ENCODE data around the gene ZNF536. TPM values are rescaled to one million over a fixed set of nuclear protein-coding genes. Genes with fewer than 3 reads are reported as not detected.

ZNF536 gene
- total and polyA plus RNA-seq, 10 of the 15 experiments (the other 5 are each of a cell fraction or from before 2014, with no cell fraction given) = not detected

- RAD21 ChIA-PET (ENCODE audit: unreplicated experiment) = no interaction called here
- no peaks in the 10 kb centered on the region for H3K79me2 ChIP-seq (ENCODE audit: control insufficient read depth, insufficient read depth, low read length)
- no peaks in the 10 kb centered on the region for H3K36me3 ChIP-seq (ENCODE audit: control insufficient read depth in 2 of 2, insufficient read depth in 2 of 2, low read length in 1 of 2)
- no peak for ATAC-seq
- POLR2A ChIA-PET = no interaction called here
- FAIRE-seq = no peak
- intact Hi-C loops (cut with micrococcal nuclease; ENCODE audit: unreplicated experiment) = no loop called here
- H3K27me3 ChIP-seq (replicated peaks in 1 of 2; ENCODE audit: control insufficient read depth in 2 of 2, insufficient read depth in 2 of 2, low read length in 1 of 2) = no peaks in the 10 kb centered on the region
- WGBS (ENCODE audit: insufficient coverage, insufficient replicate concordance, low lambda C conversion rate, missing lambda C conversion rate) = 31% methylated on average over 12 of the region's 12 CpGs
- H3K9me3 ChIP-seq (replicated peaks; ENCODE audit: control insufficient read depth, insufficient read depth, low read length) = no peaks in the 10 kb centered on the region
- H3K4me3 ChIP-seq = no peak overlapping the region
- no peak for DNase-seq (ENCODE audit: low read depth, low spot score)
- in situ Hi-C loops (cut with MboI) = no loop called here
- H2AFZ ChIP-seq (ENCODE audit: control insufficient read depth, low read depth, low read length) = no peak overlapping the region
- H3K27ac ChIP-seq (ENCODE audit: control insufficient read depth, insufficient read depth) = no peak overlapping the region
- SMC1A ChIA-PET (ENCODE audit: uncharacterized antibody, unreplicated experiment) = no interaction called here
- no peak overlapping the region for H3K4me2 ChIP-seq (ENCODE audit: control insufficient read depth, insufficient read depth)
- CTCF ChIA-PET = interaction anchor here (0.6 kb wide), 1 partner anchor 798 kb away, joined by 3 read pairs; the partner anchor contains the start of gene POP4
- BruUV-seq (replicated peaks) = no TSS peak
- H3K4me1 ChIP-seq (ENCODE audit: control insufficient read depth, insufficient read depth, low read length) = no peaks in the 10 kb centered on the region
- TF ChIP-seq MXI1 (IDR thresholded peaks at IDR 0.05; ENCODE audit: low read depth, low read length) (no peak), DPF2 (IDR thresholded peaks at IDR 0.05) (no peak), CHD1 (IDR thresholded peaks at IDR 0.05; ENCODE audit: low read depth, low read length) (no peak), YY1 (IDR thresholded peaks at IDR 0.05; ENCODE audit: low read depth, low read length) (no peak)
- no peaks in the 10 kb centered on the region for H4K20me1 ChIP-seq (ENCODE audit: control insufficient read depth, insufficient read depth)
- H3K9ac ChIP-seq (ENCODE audit: control insufficient read depth, insufficient read depth, low read length) = no peak overlapping the region
Observed at GRCh38 chr19:30403203-30403985, 31.2 kb downstream of the ZNF536 start.

DNA sequence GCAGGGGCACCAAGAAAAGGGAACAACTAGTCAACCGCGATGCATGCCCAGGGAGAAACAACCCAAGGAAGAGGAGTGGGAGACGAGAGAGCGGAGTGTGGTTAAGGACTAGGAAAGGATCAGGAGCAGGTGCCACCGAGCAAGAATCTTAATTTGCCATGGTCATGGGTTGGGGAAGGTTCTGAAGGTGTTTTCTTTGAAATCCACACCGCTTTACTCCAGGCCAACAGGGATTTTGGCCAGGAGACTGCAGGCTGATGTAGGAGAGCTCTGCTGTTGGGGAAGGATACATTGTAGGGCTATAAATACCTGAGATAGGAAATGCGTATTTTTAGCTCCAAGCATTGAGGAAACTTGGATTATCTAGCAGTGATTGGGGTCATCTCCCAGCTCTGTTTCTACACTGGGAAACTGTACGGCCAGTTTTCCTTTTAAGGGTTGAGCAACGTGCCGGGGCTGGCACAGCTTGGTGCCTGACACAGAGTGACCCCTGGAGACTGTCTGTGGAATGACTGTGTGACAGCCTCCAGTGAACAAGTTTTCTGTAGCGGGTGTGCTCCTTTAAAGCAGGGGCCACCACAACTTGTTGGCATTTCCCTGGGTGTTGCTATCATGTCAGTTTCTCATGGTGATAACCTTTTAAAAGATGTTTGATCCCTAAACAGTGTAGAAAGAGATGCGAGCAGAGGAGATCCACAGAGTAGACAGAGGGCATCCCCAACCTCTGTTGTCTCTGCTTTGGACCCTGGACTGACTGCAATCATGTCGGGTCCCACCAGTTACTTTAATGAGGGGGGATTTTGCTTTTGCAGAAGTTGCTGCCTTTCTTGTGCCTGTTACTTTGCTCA lies 34.3 kb downstream of the ZNF536 start:
- DNase-seq (ENCODE audit: low read depth, low spot score) (no peak), ATAC-seq (0 out of 3 replicates have a peak, but pooled peaks have one; percentile 32), FAIRE-seq (no peak)
- ChIA-PET CTCF (no interaction called here), SMC1A (ENCODE audit: uncharacterized antibody, unreplicated experiment) (no interaction called here), POLR2A (no interaction called here), RAD21 (ENCODE audit: unreplicated experiment) (interaction anchor here (0.6 kb wide), 1 partner anchor 10 kb away, joined by 3 read pairs; no protein-coding TSS in a partner anchor)
- TF ChIP-seq KDM1A (IDR thresholded peaks at IDR 0.05; ENCODE audit: borderline replicate concordance) (no peak), SMC3 (IDR thresholded peaks at IDR 0.05; ENCODE audit: borderline replicate concordance, low read length) (peak; percentile 36; the same call in 1 of the 2 replicates), RAD21 (IDR thresholded peaks at IDR 0.05; ENCODE audit: insufficient read depth, low read depth, low read length) (peak; percentile 43), ZBED1 (IDR thresholded peaks at IDR 0.05; ENCODE audit: borderline replicate concordance) (no peak), ZNF622 (IDR thresholded peaks at IDR 0.05) (no peak), YY1 (IDR thresholded peaks at IDR 0.05; ENCODE audit: low read depth, low read length) (no peak), CTCF (IDR thresholded peaks at IDR 0.05 in 2 of 3, conservative IDR thresholded peaks at IDR 0.05 in 1 of 3; ENCODE audit: control insufficient read depth in 2 of 3, extremely low read depth in 1 of 3, insufficient read depth in 1 of 3, low read depth in 3 of 3, low read length in 3 of 3) (peak; percentile 29 to 37 (median 36); a peak in 5 of 6 replicates), CREB1 (IDR thresholded peaks at IDR 0.05; ENCODE audit: low read depth) (no peak)
- Histone ChIP-seq H3K4me2 (ENCODE audit: control insufficient read depth, insufficient read depth) (no peak overlapping the region), H3K27ac (ENCODE audit: control insufficient read depth, insufficient read depth) (no peak overlapping the region), H3K9ac (ENCODE audit: control insufficient read depth, insufficient read depth, low read length) (no peak overlapping the region), H3K4me3 (no peak overlapping the region), H3K27me3 (replicated peaks in 1 of 2; ENCODE audit: control insufficient read depth in 2 of 2, insufficient read depth in 2 of 2, low read length in 1 of 2) (no peaks in the 10 kb centered on the region), H4K20me1 (ENCODE audit: control insufficient read depth, insufficient read depth) (no peaks in the 10 kb centered on the region), H3K79me2 (ENCODE audit: control insufficient read depth, insufficient read depth, low read length) (no peaks in the 10 kb centered on the region), H3K36me3 (ENCODE audit: control insufficient read depth in 2 of 2, insufficient read depth in 2 of 2, low read length in 1 of 2) (no peaks in the 10 kb centered on the region), H3K4me1 (ENCODE audit: control insufficient read depth, insufficient read depth, low read length) (no peaks in the 10 kb centered on the region), H3K9me3 (replicated peaks; ENCODE audit: control insufficient read depth, insufficient read depth, low read length) (no peaks in the 10 kb centered on the region), H2AFZ (ENCODE audit: control insufficient read depth, low read depth, low read length) (no peak overlapping the region)
- no TSS peak for BruUV-seq (replicated peaks)
- in situ Hi-C loops (cut with MboI) = no loop called here
- WGBS (ENCODE audit: insufficient coverage, insufficient replicate concordance, low lambda C conversion rate, missing lambda C conversion rate) = 33% methylated on average over 13 of the region's 13 CpGs
- intact Hi-C loops (cut with micrococcal nuclease; ENCODE audit: unreplicated experiment) = no loop called here
